Aorta (tissue), 4 donors: Measurements from ENCODE around the gene HSF2BP. TPM values are rescaled to one million over a fixed set of nuclear protein-coding genes. Genes with fewer than 3 reads are reported as not detected.

Source experiments
- microRNA-seq, 2 donors: library from miRNA; unstranded; fragments of <30 nt; microRNA quantifications; one replicate each; pipeline ENCODE4 v1.2.0, GENCODE V29; 2020
- polyA plus RNA-seq, 2 donors: library from polyadenylated mRNA; stranded (reverse); fragments of 200-250 nt; gene quantifications; one replicate each; pipeline ENCODE4 v1.2.3, GENCODE V29; 2013
- total RNA-seq, 2 donors: library from RNA; stranded (reverse); fragmentation: NEBNext Ultra II Directional; extraction: Animal tissue kit (Norgen Biotek cat#: 25700); gene quantifications; one replicate each; pipeline ENCODE4 v1.2.1, GENCODE V29; 2021
- donor health status: healthy with polysubstance abuse.
- donor health status: Bipolar disorder and iron deficiency.
- donor health status: DM: no; HTN: no; CAD: no.
- donor health status: DM: yes; HTN: yes; CAD: no.

HSF2BP gene
- total and polyA plus RNA-seq, 4 donors, result 0.51 TPM; not detected in 3

Small RNA genes lying within 50 kb of the gene (microRNA-seq; reads per million reads assigned to microRNA genes)
- gene MIR6070, result 0 reads per million in 2 donors

Other genes with a start within 250 kb of the HSF2BP start
- gene SIK1, start 232.4 kb downstream of the HSF2BP start, total RNA-seq, result 10 to 100 TPM; 18.1 to 51.4 TPM
- gene SIK1, start 232.4 kb downstream of the HSF2BP start, polyA plus RNA-seq, result under 1 TPM; 0.72 to 0.75 TPM
- 10 to 100 TPM; 15.9 to 16.4 TPM for gene RRP1B, start 72 bp upstream of the HSF2BP start, total RNA-seq
- 1 to 10 TPM; 4.9 to 5.9 TPM for gene RRP1B, start 72 bp upstream of the HSF2BP start, polyA plus RNA-seq
- gene PDXK, start 59.6 kb upstream of the HSF2BP start, total RNA-seq, result 10 to 100 TPM; 90.7 to 94.4 TPM
- 10 to 100 TPM; 25.8 to 38.2 TPM for gene PDXK, start 59.6 kb upstream of the HSF2BP start, polyA plus RNA-seq
- gene CSTB, start 116.8 kb upstream of the HSF2BP start, total RNA-seq, result 10 to 100 TPM; 30.3 to 44.3 TPM
- 10 to 100 TPM; 44.6 to 71.6 TPM for gene CSTB, start 116.8 kb upstream of the HSF2BP start, polyA plus RNA-seq
- 10 to 100 TPM; 17.5 to 18.1 TPM for gene RRP1, start 130.1 kb upstream of the HSF2BP start, total RNA-seq
- 10 to 100 TPM in 1 of 2 donors, 1 to 10 TPM in 1; 4.4 to 17.9 TPM for gene RRP1, start 130.1 kb upstream of the HSF2BP start, polyA plus RNA-seq
- 10 to 100 TPM; 36.0 to 45.5 TPM for gene AGPAT3, start 205.7 kb upstream of the HSF2BP start, total RNA-seq
- gene AGPAT3, start 205.7 kb upstream of the HSF2BP start, polyA plus RNA-seq, result 10 to 100 TPM in 1 of 2 donors, 1 to 10 TPM in 1; 8.3 to 11.4 TPM